GM21367 (cell line): ENCODE measurements around the gene UTP4.

Experiments
- ATAC-seq: cut with Tn5 transposase; IDR thresholded peaks from one replicate; pipeline ENCODE4 v1.9.1; 2021; ENCODE audit not compliant: unreplicated experiment

UTP4 gene

DNA sequence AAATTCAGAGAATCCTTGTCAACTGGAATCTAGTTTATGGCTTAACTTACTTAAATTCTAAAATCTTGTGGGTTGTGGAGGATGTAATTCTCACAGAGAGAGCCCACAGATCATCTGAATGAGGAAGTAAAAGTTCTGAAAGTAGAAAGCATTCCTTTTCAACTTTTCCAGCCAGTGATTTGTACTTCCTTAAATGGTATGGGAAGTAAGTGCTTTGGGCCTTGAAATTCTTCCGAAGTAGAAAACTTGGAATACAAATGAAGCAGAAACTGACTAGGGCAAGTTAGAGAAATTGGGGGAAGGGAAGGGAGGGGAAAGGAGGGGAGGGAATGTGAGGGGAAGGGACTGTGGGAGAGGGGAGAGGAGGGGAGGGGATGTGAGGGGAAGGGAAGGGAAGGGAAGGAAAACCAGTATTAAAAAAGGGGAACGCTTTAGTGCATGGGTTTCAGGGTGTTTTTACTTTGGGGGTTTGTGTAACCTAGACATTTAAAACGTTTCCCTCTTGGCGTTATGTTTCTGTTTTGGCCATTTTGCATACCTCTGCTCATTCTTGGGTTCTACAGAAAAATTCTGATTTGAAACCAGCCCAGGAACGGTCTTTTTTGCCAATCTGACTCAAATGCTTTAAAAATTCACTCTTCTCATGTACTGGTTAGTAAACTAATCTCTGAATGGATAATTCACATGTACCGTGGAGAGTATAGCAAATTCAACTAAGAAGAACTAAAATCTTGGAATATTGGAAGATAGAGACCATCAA lies 39.1 kb downstream of the UTP4 start:
- ATAC-seq: no peak

DNA sequence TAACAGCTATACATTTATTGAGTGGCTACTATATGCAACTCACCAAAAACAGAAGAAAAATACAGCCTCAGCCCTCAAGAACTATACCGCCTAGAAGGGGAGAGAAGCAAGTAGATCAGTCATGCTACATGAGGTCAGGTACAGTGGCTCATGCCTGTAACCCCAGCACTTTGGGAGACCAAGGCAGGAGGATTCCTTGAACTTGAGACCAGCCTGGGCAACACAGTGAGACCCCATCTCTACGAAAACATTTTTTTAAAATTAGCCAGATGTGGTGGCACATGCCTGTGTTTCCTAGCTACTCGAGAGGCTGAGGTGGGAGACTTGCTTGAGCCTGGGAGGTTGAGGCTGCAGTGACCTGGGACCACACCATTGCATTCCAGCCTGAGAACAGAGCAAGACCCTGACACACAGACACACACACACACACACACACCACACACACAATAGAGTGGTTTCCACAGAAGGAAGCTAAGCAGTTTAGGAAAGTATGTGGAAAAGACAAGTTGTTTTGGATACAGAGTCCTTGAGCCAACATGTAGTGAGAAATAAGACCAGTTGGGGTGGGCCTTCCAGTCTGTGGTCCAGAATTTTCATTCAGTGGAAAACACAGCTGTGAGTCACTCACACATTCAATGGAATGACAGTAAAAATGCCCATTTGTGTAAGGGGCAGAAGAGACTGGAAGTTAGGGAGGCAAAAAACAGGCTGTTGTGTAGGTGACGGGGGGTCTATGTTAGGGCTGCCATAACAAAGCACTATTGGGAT lies 43.8 kb downstream of the UTP4 start:
- ATAC-seq: no peak

DNA sequence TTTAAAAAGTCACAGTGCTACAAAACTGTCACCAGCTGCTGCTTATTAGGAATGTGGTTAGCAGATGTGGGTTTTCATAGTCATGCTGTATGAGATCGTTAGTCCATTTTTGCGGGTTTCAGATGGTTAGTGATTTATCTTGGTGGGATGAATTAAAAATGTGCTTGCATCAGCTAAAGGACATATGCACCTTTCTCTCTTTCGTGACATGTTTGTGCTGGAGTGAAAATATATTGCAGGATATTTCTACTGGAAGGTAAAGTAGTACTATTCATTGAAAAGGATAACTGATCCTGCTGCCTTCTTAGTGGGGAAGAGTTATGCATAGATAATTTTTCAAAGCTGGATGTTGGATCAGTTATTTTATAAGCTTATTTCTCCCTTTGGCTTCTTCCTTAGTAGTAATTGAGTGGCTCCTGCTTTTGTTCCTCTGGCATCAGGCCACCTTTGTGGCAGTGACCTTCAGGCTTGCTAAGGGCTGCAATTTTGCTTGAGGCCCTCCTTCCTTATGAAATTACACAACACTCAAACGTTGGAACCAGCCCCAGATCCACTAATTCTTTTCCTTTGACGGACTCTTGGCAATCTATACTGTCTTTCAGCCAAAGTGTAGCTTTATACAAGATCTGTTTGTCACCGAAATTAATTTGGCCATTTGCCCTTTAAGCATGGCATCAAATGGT lies 47.0 kb downstream of the UTP4 start:
- no peak for ATAC-seq

DNA sequence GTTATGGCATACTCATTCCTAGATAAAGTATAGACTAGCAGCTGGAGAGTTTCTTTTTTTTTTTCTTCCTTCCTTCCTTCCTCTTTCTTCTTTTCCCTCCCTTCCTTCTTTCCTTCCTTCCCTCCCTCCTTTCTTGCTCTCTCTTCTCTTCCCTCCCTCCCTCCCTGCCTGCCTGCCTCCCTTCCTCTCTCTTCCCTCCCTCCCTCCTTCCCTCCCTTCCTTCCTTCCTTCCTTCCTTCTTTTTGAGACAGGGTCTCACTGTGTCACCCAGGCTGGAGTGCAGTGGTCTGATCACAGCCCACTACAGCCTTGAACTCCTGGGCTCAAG lies 47.5 kb downstream of the UTP4 start:
- no peak for ATAC-seq

DNA sequence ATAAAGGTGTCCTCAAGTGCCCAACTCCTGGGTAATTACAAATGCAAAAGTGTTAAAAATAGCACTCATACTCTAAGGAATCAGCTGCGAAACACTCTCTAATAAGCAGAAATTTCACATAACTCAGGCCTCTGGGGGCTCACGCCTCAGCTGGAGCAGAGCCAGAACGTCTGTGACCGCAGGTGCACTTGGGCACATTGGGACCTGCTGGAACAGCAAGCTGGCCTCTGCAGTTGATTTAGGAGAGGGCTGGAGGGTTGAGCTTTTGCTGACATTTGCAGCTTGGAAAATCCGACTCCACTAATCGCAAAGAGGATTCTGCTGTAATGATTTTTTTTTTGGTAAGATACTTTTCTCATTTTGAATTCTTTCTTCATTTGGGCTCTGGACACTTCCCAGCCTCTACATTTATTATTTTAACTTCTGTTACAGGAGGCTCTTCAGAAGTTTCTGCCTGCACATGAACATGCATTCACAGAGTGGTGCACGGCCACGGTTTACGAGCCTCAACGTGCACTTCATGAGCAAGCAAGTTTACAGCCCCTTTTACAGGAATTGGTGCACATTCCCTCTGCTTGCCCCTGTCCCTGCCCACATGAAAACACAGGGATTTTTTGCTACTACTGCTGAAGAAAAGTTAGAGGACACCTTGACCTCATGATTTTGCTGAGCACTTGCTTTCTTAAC lies 50.4 kb downstream of the UTP4 start:
- no peak for ATAC-seq

DNA sequence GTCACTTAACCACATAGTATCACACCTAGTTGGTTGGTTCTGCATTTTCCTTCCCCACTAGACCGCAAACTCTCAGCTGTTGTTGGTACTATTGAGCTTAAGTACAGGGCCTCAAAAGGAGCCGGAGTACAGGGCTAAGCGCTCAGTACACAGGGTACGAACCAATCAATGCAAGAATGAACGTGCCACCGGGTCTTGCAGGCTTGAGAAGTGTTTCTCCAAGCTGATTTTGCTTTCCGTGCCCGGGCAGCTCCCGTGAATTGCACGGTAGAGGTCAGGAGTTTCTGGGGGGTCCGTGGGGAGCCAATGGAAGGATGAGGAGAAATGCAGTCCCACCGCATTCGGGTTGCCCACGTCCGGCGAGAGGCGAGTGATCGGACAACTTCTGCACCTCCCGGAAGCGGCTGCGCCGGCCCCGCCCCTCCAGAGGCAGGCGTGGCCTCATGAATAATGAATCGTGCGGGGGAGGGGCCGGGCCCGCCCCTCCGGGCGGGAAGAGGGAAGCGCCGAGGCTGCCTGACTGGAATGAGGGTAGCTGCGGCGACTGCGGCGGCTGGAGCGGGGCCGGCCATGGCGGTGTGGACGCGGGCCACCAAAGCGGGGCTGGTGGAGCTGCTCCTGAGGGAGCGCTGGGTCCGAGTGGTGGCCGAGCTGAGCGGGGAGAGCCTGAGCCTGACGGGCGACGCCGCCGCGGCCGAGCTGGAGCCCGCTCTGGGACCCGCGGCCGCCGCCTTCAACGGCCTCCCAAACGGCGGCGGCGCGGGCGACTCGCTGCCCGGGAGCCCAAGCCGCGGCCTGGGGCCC lies 54.4 kb downstream of the UTP4 start, which contains the start of gene SNTB2:
SNTB2 (plus strand) TSS at position 523 of the 804 bp plus-strand sequence; CDS start at position 526, 3 bp downstream.
- peak; percentile 75 for ATAC-seq

DNA sequence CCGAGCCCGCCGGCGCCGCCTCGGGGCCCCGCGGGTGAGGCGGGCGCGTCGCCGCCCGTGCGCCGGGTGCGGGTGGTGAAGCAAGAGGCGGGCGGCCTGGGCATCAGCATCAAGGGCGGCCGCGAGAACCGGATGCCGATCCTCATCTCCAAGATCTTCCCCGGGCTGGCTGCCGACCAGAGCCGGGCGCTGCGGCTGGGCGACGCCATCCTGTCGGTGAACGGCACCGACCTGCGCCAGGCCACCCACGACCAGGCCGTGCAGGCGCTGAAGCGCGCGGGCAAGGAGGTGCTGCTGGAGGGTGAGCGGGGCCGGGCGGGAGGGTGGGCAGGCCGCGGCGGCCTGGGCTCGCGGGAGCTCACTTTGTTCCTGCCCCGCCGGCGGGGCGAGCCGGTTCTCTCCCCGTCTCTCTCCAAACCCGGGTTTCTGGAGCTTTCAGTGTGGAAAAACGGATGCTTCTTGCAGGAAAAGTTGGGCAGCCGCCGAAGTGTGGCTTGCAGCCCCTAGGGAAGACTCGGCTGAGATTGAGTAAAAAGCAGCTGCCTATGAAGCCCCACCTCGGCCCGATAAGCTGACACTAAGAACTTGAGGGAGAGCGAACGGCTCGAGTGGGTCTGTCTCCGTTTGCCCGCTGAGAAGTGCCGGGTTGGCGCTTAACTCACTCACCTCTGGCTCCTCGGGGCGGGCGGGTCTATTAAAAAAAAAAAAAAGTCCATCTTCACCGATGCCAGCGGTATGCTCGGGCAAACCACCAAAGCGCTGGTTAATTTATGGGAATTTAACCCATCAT lies 55.2 kb downstream of the UTP4 start:
- peak; percentile 29 for ATAC-seq

DNA sequence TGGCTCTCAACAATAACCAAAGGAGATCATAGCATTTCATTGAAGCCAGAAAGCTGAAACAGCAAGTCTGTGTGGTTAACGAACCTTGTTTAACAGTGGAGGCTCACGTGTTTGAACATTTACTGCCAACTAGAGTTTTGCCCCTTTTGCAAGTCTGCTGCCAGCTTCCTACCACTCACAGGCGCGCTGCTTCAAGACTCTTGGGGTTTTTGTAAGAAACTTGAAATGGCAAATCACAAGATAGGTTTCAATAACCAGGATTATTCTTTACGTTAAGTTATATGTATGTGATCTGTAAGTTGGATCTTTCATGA lies 55.7 kb downstream of the UTP4 start:
- no peak for ATAC-seq

DNA sequence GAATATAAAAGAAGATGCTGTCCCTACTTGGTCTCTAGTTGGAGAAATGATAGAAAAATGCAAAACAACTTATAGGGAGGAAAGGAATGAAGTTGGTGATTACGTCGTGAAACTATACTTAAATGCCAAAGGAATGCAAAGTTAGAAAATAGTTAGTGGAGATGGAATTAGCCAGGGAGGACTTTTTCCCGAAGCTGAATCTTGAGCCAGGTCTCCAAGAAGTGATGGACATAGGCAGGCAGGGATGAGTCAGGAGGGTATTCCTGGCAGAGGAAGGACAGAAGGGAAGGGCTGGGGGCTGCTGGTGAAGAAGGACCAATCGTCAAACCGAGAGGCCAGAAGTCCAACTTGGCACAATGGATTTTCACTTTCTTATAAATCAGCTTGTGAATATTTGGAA lies 56.3 kb downstream of the UTP4 start:
- ATAC-seq: no peak

DNA sequence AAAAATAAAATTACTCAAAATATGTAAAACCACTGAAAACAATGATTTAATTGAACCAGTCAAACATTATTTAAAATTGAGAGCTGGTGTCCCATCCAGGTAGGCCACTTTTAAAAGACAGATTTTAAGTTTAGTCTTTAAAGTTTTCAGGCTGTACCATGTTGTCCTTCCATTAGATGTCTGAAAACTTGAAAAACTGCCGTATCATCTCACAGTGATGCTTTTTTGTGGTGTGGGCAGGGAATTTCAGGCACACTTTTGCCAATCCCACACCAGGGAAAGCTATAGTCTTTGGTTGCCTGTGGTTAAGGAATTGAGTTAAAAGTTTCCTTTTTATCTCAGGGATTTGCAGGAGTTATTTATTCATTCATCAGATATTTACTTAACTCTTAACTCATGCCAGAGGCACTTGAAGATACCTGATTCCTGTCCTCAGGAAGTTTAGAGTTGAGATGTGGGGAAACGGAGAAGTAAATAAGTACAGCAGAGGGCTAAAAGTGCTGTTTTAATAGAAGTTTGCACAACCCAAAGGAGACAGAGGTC lies 57.7 kb downstream of the UTP4 start:
- ATAC-seq: no peak

DNA sequence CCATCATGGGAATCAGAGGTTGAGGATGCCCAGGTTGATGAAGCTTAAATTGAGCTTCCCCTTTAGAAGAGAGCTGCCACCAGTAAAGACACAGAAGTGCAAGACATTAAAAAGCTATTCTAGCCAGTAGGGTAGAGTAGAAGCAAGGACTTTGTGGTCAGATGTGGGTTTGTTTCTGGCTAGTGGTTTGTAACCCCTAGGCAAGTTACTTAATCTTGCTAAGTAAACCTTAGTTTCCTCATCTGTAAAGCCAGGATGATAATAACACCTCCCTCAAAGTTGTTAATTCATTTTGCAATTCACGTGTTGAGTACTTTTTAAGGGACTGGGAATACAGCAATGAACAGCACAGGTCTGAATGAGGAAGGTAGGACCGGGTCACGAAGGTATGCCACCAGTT lies 58.1 kb downstream of the UTP4 start:
- ATAC-seq: no peak

DNA sequence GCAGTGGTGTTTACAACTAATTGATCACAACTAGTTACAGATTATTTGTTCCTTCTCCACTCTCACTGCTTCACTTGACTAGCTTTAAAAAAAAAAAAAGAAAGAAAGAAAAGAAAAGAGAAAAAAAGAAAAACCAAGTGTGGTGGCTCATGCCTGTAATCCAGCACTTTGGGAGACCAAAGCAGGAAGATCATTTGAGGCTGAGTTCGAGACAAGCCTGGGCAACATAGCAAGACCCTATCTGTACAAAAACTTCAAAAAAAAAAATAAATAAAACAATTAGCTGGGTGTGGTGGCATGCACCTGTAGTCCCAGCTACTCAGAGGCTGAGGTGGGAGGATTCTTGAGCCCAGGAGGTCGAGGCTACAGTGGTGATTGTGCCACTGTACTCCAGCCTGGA lies 58.7 kb downstream of the UTP4 start:
- ATAC-seq: no peak

DNA sequence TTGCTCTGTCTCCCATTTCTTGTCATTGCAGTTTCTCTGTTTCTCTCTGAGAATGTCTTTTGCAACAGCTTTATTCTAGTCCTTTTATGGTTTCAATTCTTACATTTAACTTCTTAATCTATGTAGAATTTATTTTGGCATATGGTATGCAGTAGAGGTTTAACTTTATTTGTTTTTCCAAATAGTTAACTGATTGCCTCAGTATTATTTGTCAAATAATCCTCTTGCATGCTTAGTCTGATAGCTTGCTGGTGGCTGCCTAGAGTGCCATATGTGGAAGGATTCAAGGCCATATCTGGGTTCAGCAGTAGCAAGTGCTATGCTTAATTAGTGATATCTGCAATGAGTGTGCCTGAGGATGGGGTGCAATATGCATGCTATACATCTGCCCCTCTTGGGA lies 61.4 kb downstream of the UTP4 start:
- no peak for ATAC-seq

DNA sequence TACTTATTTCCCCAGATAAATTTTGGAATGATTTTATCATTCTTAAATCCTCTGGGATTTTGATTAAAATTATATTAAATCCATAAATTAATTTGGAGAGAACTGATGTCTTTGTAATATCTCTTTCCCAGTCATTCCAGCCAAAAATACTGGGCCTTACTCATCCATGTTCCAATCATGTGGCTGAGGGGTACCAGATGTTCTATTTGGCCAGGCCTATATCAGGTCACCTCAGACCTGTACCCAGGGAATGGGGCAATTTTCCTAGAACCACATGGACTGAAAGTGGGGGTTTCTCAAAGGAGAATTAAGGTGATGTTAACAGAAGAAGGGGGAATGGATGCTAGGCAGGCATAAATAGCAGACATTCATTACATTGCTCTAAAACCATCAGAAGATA lies 62.0 kb downstream of the UTP4 start:
- no peak for ATAC-seq

DNA sequence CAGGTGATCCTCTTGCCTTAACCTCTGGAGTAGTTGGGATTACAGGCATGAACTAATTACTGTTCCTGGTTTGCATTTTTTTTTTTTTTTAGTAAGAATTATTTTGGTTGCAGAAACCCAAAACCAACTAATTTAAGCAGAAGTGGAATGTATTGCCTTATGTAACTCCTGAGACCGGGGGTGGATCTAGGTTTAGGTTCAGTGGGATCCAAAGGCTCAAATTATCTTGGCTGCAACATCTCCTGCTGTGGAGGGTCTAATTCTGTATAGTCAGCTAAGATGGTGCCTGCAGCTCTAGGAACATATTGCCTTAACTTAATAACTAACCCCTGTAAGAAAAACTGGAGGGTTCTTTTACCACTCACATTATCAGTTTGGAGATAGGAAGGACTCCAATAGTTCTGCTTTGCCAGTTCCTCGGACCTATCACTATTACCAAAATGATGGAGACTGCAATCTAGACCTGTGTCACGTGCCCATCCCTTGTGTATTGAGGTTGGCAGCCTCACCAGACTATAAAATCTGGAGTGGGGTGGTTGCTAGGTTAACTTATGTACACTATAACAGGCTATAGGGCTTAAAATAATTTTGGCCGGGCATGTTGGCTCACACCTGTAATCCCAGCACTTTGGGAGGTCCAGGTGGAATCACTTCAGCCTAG lies 63.0 kb downstream of the UTP4 start:
- no peak for ATAC-seq

DNA sequence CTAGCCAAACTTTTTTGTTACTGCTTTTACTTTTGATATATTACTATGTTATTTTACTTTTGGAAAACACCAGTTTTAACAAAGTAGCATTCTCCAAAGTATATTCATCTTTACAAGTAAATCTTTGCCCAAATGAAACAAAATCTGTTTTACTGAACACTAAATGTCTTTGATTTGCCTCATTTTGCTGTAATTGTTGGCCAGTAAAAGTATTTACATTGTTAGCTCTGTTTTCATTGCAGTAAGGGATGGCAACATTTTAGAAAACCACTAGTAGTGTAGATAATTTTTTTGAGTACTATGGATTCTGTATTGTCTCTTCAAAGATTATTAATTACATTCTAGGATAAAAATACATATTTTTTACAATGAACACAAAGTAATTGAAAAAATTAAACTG lies 65.1 kb downstream of the UTP4 start:
- no peak for ATAC-seq

DNA sequence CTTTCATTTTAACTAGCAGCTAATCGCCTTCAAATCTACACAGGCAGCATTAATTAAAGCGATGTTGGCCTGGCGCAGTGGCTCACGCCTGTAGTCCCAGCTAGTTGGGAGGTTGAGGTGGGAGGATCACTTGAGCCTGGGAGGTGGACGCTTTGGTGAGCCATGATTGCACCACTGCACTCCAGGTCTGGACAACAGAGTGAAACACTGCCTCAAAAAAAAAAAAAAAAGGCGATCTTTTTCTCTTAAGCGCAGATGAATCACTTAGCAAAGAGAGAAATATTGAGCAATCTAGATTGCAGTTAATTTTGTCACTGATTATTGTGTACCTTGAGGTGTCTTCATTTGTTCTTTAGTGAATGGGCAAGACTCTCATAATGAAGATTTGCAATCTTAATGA lies 66.9 kb downstream of the UTP4 start:
- no peak for ATAC-seq

DNA sequence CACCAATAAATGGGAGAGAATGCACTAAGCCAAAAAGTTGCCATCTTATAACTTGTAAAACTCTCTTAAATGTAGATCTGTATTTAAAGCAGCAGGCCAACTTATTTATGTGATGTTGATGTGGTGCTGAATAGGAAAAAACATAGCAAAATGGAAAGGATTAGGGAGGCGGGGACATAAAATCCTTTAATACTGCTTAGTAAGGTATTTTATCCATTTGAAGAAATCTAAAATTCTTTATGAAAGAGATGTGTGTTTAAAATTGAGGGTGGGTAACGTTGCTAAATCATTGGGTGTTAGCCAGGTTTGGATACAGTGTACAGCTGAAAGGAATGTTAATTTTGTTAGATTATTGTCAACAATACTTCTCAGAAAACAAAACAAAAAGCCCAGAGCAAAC lies 68.8 kb downstream of the UTP4 start:
- ATAC-seq: no peak

DNA sequence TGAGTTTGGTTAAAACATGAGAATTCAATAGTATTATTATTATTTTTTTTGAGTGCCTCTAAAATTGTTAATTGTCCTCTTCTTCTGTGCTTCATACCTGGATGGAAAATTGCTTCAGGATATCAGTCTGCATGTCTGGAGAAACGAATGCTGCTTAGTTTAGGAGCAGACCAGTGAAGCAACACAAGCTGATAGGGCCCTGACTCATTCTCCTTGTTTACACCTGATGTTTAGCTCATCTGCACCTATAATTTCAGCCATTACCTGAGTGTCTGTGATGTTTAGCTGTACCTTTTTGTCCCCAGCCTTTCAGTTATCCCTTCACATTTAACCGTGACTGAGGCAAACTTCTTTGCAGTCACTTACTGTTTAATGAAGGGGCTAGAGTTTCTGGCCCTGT lies 69.3 kb downstream of the UTP4 start:
- ATAC-seq: no peak
